ENCODE measurements around the gene LMF1.

DNA sequence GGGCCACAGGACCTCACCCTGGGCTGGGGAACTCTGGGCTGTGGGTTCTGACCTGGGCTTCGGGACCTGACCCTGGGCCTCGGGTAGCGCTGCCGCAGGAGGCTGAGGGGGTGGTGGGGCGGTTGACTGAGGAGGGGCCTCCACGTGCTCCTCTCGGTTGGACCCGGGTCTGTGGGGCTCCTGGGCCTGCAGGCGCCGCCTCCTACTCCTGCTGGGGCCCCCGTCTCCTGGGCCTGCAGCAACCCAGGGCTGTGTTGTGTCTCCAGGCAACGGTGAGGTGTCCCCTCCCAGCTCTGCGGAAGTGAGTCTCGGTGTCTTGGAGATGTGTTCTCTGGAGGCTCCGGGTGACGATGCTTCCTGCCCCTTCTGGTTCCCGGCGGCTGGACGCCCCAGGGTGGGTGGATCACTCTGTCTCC lies 128.7 kb downstream of the LMF1 start:
- TF ChIP-seq POLR2A (IDR thresholded peaks at IDR 0.05; ENCODE audit: low read length) (no peak), GATA1 (IDR thresholded peaks at IDR 0.05; ENCODE audit: low read depth, low read length) (no peak)
